Esophagus muscularis mucosa (tissue), 4 donors: Measurements from ENCODE around the gene PHACTR1. TPM values are rescaled to one million over a fixed set of nuclear protein-coding genes. Genes with fewer than 3 reads are reported as not detected.

ENCODE experiments used
- DNase-seq: peaks from one replicate; pipeline ENCODE4 v3.0.0-alpha.2; 2017; ENCODE audit errors: extremely low spot score
- H3K27ac ChIP-seq, 4 donors: fragments of 200-600 bp; sonication (generic); replicated peaks in 1 of 4; 1 replicate in 3 of 4; 2 replicates in 1 of 4; pipeline ENCODE4 v1.5.1; 2016 to 2019; ENCODE audit warnings: mild to moderate bottlenecking in 1 of 4
- H3K27me3 ChIP-seq, 4 donors: fragments of 200-600 bp; sonication (generic); one replicate each; pipeline versions ENCODE4 v1.5.1 to v1.6.0; 2016 to 2019
- H3K36me3 ChIP-seq, 4 donors: fragments of 200-600 bp; sonication (generic); one replicate each; pipeline ENCODE4 v1.5.1; 2016 to 2019
- H3K4me1 ChIP-seq, 4 donors: fragments of 200-600 bp; sonication (generic); one replicate each; pipeline ENCODE4 v1.5.1; 2016 to 2019
- H3K4me3 ChIP-seq, 4 donors: fragments of 200-600 bp; sonication (generic); 1 replicate in 2 of 4; 2 replicates in 2 of 4; pipeline ENCODE4 v1.5.1; 2016 to 2019; ENCODE audit warnings: mild to moderate bottlenecking in 4 of 4, moderate library complexity in 1 of 4
- H3K9me3 ChIP-seq, 4 donors: fragments of 200-600 bp; sonication (generic); 1 replicate in 3 of 4; 2 replicates in 1 of 4; pipeline ENCODE4 v1.5.1; 2016 to 2019
- CTCF ChIP-seq, 3 experiments: fragments of 200-600 bp in 2 of 3; fragments of 450-650 bp in 1 of 3; sonication (generic) in 2 of 3; IDR thresholded peaks; one replicate each; pipeline ENCODE4 v1.5.1; 2017 to 2019; ENCODE audit warnings: antibody characterized with exemption in 3 of 3, mild to moderate bottlenecking in 2 of 3, moderate library complexity in 1 of 3
- EP300 ChIP-seq: sonication (generic); formaldehyde crosslinking; IDR thresholded peaks from one replicate; pipeline ENCODE4 v1.6.1; 2017; ENCODE audit warnings: antibody characterized with exemption
- POLR2A ChIP-seq: fragments of 450-650 bp; IDR thresholded peaks from one replicate; pipeline ENCODE4 v1.6.1; 2017; ENCODE audit warnings: antibody characterized with exemption, moderate library complexity, mild to moderate bottlenecking, low read depth
- POLR2AphosphoS5 ChIP-seq, 2 donors: sonication (generic); formaldehyde crosslinking; IDR thresholded peaks; one replicate each; pipeline ENCODE4 v1.6.1; 2017; ENCODE audit warnings: antibody characterized with exemption in 2 of 2
- WGBS: methylation state at CpG from one replicate; pipeline ENCODE4 v1.1.5; 2018; 5-methylcytosine and 5-hydroxymethylcytosine counted together
- intact Hi-C: fragments of 100-400 bp; cut with DNase I; formaldehyde crosslinking; loops from one replicate; pipeline ENCODE4 v1.15.1; 2023
- total RNA-seq, 4 donors: library from RNA; depleted of rRNA; stranded (reverse); fragments of >200 nt; gene quantifications; one replicate each; pipeline versions ENCODE4 v1.1.0 to v1.2.1, GENCODE V29; 2016

PHACTR1 gene
- total RNA-seq, 4 donors from 2014 or later: 0.83 to 4.2 (median 3.1) TPM

DNA sequence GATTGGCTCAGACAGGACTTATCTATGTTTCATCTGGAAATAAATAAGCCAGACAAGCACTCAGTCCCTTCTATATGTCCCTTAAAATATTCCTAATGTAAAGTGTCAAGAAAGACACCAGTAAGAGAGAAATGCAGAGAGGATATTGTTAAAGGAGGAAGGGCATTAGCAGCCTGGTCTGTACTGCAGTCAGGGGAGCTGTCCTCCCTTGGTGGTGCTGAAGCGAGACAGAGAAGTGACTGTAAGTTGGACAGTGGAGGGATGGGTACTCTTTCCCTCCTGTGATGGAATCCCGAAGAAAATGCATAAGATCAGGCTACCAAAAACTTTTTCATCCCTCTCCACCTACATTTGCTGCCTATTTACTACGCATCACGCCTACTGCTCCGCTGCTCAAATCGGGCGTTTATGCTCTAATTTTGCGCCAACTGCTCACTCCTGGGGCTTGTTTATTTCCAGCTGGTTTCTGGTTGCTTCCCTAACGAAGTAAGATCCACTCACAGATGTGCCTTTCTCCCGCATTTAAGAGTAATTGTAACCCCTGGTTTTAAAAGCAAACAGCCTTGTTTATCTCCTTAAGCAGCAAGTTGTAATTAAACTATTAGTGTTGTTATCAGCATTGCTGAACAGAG is 35.2 kb downstream of the PHACTR1 start:
- WGBS: 37% methylated on average over 10 of the region's 10 CpGs
- H3K36me3 ChIP-seq: no peaks in the 10 kb centered on the region
- H3K9me3 ChIP-seq: no peaks in the 10 kb centered on the region
- no peak overlapping the region for H3K27ac ChIP-seq
- TF ChIP-seq CTCF (IDR thresholded peaks at IDR 0.05): no peak
- TF ChIP-seq POLR2AphosphoS5 (IDR thresholded peaks at IDR 0.05): no peak
- no peak for TF ChIP-seq POLR2A
- TF ChIP-seq EP300: no peak
- intact Hi-C loops: no loop called here
- peaks cover 6 to 15% (median 13%) of the 10 kb centered on the region in 4 donors for H3K4me1 ChIP-seq
- no peak overlapping the region for H3K4me3 ChIP-seq
- DNase-seq: no peak
- peaks cover 0 to 52% (median 21%) of the 10 kb centered on the region in 4 donors for H3K27me3 ChIP-seq

GRCh38 chr6:12753036-12753435 is 36.5 kb downstream of the PHACTR1 start:
- WGBS: 87% methylated on average over 2 of the region's 2 CpGs
- TF ChIP-seq POLR2A: no peak
- TF ChIP-seq POLR2AphosphoS5 (IDR thresholded peaks at IDR 0.05): no peak
- TF ChIP-seq CTCF (IDR thresholded peaks at IDR 0.05): no peak
- TF ChIP-seq EP300: no peak
- H3K36me3 ChIP-seq: no peaks in the 10 kb centered on the region
- H3K27me3 ChIP-seq: peaks cover 0 to 47% (median 21%) of the 10 kb centered on the region in 4 donors
- H3K9me3 ChIP-seq: no peaks in the 10 kb centered on the region
- intact Hi-C loops: no loop called here
- H3K4me3 ChIP-seq: no peak overlapping the region
- H3K27ac ChIP-seq: no peak overlapping the region
- DNase-seq: no peak
- peaks cover 6 to 15% (median 13%) of the 10 kb centered on the region in 4 donors for H3K4me1 ChIP-seq

DNA sequence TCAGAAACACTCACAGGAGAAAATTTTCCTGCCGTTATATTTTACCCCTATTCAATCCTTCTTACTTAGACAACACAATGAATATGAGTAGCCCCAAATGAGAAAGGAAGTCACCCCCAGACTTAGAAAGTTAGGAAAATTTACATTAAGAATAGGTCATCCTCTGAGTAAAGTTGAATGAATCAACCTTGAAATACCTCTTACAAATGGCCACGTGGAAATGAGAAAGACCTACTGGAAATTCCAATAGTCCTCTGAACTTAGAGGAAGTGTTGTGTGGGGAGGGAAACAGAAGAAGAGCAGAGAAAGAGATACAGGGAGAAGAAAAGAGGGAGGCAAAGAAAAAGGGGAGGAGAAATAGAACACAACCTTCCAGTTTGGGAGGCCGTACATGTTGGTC is 43.7 kb downstream of the PHACTR1 start:
- no peaks in the 10 kb centered on the region for H3K36me3 ChIP-seq
- no peak overlapping the region for H3K4me3 ChIP-seq
- H3K4me1 ChIP-seq: no peaks in the 10 kb centered on the region
- H3K9me3 ChIP-seq: no peaks in the 10 kb centered on the region
- intact Hi-C loops: no loop called here
- 86% methylated on average over 3 of the region's 3 CpGs for WGBS
- H3K27me3 ChIP-seq: peaks cover 0 to 7% (median 0%) of the 10 kb centered on the region in 4 donors
- DNase-seq: no peak
- no peak for TF ChIP-seq POLR2A
- TF ChIP-seq POLR2AphosphoS5 (IDR thresholded peaks at IDR 0.05): no peak
- no peak for TF ChIP-seq CTCF (IDR thresholded peaks at IDR 0.05)
- no peak for TF ChIP-seq EP300
- H3K27ac ChIP-seq: no peak overlapping the region

DNA sequence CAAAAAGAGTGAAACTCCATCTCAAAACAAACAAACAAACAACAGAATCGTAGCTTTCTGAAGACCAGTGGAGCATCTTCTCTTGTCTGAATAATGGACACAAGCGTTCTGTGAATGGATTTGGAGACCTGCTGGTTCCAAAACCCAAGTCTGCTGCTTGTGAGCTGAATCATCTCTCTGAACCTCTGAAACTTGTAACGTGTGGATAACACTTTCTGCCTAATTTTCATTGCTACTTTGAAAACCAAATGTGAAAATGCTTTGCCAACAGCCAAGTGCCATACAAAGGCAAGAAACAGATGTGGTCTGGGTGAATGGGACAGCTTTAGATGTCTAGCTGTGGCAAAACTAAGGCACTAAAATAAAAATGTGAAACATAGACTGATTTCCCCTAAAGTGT is 44.3 kb downstream of the PHACTR1 start:
- WGBS: 75% methylated on average over 3 of the region's 3 CpGs
- Histone ChIP-seq H3K4me3 (no peak overlapping the region), H3K4me1 (no peaks in the 10 kb centered on the region), H3K27ac (no peak overlapping the region), H3K9me3 (no peaks in the 10 kb centered on the region), H3K36me3 (no peaks in the 10 kb centered on the region), H3K27me3 (peaks cover 0 to 7% (median 0%) of the 10 kb centered on the region in 4 donors)
- DNase-seq: no peak
- TF ChIP-seq POLR2AphosphoS5 (IDR thresholded peaks at IDR 0.05): no peak
- no peak for TF ChIP-seq EP300
- TF ChIP-seq POLR2A: no peak
- no peak for TF ChIP-seq CTCF (IDR thresholded peaks at IDR 0.05)
- intact Hi-C loops: no loop called here
